Activated CD8-positive, alpha-beta memory T cell treated with anti-CD3 and anti-CD28 coated beads, Interleukin-2, amount 10 ng/mL, durations not matched to agents 7 days and 5 days (primary cell): ENCODE results near the gene PLS1. TPM values are rescaled to one million over a fixed set of nuclear protein-coding genes. Genes with fewer than 3 reads are reported as not detected.
"Not testable (repeated sequence)": the region's sequence is repeated elsewhere in the genome, so short reads cannot be mapped to it uniquely, and the experiment has no call there.

Experiments used
- ATAC-seq: fragments of 150-1000 bp; cut with Tn5 transposase; one replicate; pipeline ENCODE4 v1.10.0; 2021; ENCODE audit warnings: moderate library complexity
- CTCF ChIA-PET: fragments of 350-600 bp; sonication (Branson Sonifier 250); formaldehyde crosslinking; loops from one replicate; lab custom pipeline; 2021; ENCODE audit warnings: antibody characterized with exemption; lab: Charles Lee
- DNase-seq: peaks from one replicate; pipeline ENCODE4 v3.0.0-alpha.2; 2020
- H3K27ac Mint-ChIP-seq: one replicate; pipeline ENCODE4 v1.8.0; 2021; ENCODE audit warnings: mild to moderate bottlenecking, mixed read lengths
- H3K27me3 Mint-ChIP-seq: one replicate; pipeline ENCODE4 v1.8.0; 2021; ENCODE audit warnings: mixed read lengths
- H3K36me3 Mint-ChIP-seq: one replicate; pipeline ENCODE4 v1.8.0; 2021; ENCODE audit warnings: mild to moderate bottlenecking, mixed read lengths
- H3K4me1 Mint-ChIP-seq: one replicate; pipeline ENCODE4 v1.8.0; 2021; ENCODE audit warnings: mixed read lengths
- H3K4me3 Mint-ChIP-seq: one replicate; pipeline ENCODE4 v1.8.0; 2021; ENCODE audit warnings: mild to moderate bottlenecking, moderate library complexity, mixed read lengths
- H3K9me3 Mint-ChIP-seq: one replicate; pipeline ENCODE4 v1.8.0; 2022; ENCODE audit warnings: low read depth, mixed read lengths
- total RNA-seq, 2 experiments: library from RNA; stranded (reverse); gene quantifications; one replicate each; pipeline ENCODE4 v1.2.3, GENCODE V29; 2021

PLS1 gene
- total RNA-seq, 2 experiments from 2014 or later, result 4.2 to 4.5 TPM

- H3K9me3 Mint-ChIP-seq, result no peaks in the 10 kb centered on the region
- no peaks in the 10 kb centered on the region for H3K27me3 Mint-ChIP-seq
- no peaks in the 10 kb centered on the region for H3K36me3 Mint-ChIP-seq
- peaks cover 2% of the 10 kb centered on the region for H3K4me1 Mint-ChIP-seq
- DNase-seq (no peak), ATAC-seq (no peak)
- H3K27ac Mint-ChIP-seq, result no peak overlapping the region
- H3K4me3 Mint-ChIP-seq, result no peak overlapping the region
- CTCF ChIA-PET, result interaction anchor here (1.1 kb wide), 1 partner anchor 392 kb away, joined by 3 read pairs; no protein-coding TSS in a partner anchor
Observed at GRCh38 chr3:142602619-142603385, 6.6 kb downstream of the PLS1 start.

GRCh38 chr3:142603386-142603705 is 7.2 kb downstream of the PLS1 start:
- DNase-seq, H3K36me3 Mint-ChIP-seq, ATAC-seq, CTCF ChIA-PET, H3K27me3 Mint-ChIP-seq, H3K9me3 Mint-ChIP-seq, H3K4me3 Mint-ChIP-seq, H3K4me1 Mint-ChIP-seq, H3K27ac Mint-ChIP-seq: not testable (repeated sequence)

DNA sequence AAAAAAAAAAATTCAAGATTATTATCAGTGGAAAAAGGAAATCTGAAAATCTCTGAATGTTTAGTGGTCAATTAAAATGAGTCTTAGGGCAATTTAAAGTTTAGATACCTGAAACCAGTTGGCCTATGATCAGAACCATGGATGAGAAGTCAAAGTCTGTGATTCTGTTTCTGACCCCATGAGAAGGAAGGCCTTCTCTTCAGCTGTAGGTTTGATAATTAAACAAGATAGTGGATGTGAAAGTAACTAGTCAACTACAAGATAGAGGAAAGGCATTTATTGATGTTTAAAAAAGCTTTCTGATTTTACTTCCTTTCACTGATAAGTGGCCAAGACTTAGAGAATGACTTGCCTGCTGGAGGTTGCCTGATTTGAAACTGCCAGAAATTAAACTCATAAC is 8.7 kb downstream of the PLS1 start:
- H3K4me1 Mint-ChIP-seq, result no peaks in the 10 kb centered on the region
- no peaks in the 10 kb centered on the region for H3K27me3 Mint-ChIP-seq
- H3K36me3 Mint-ChIP-seq, result no peaks in the 10 kb centered on the region
- H3K4me3 Mint-ChIP-seq, result no peak overlapping the region
- ATAC-seq (no peak), DNase-seq (no peak)
- no peak overlapping the region for H3K27ac Mint-ChIP-seq
- CTCF ChIA-PET, result interaction anchor here (1.0 kb wide), 1 partner anchor 85 kb away, joined by 3 read pairs; no protein-coding TSS in a partner anchor
- no peaks in the 10 kb centered on the region for H3K9me3 Mint-ChIP-seq

DNA sequence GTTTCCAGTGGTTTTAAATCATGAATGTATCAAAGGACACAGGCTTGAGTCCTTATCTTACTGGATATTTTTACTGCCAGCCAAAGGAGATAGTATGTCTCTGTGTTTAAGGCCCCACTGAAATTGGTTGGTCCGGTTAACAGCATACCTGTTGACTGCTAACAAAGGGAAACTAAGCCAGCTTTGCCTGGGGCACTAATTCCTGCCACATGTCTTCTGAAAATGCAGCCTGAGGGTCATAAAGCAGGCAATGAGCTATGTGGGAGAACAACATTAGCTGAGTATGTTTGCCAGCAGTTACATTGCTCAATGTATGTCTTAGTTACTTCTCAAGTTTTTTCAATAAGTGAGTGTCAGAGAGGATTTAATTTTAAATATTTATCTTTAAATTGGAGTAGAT is 12.4 kb downstream of the PLS1 start:
- CTCF ChIA-PET, result interaction anchor here (1.5 kb wide), 1 partner anchor 12 kb away, joined by 6 read pairs; the partner anchor contains the start of gene PLS1
- Mint-ChIP-seq H3K4me1 (no peaks in the 10 kb centered on the region), H3K27ac (no peak overlapping the region), H3K36me3 (no peaks in the 10 kb centered on the region), H3K4me3 (no peak overlapping the region), H3K27me3 (no peaks in the 10 kb centered on the region), H3K9me3 (no peaks in the 10 kb centered on the region)
- DNase-seq (no peak), ATAC-seq (no peak)

DNA sequence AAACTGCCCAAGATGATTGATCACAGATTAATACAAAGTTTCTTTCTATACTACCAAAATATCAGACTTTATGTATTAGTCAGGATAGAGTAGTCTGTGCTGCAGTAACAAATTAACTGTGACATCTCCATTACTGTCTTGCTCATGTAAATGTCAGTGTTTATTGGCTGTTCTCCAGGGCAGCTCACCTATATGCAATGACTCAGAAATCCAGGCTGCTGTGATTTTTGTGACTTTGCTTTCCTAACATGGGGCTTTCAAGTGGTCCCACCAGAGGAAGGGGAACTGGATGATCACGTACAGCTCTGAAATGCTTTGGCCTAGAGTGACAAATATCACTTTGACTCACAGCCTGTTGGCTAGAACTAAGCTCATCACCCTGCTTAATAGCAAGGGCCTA is 12.9 kb downstream of the PLS1 start:
- no peaks in the 10 kb centered on the region for H3K4me1 Mint-ChIP-seq
- ATAC-seq (no peak), DNase-seq (no peak)
- H3K36me3 Mint-ChIP-seq, result no peaks in the 10 kb centered on the region
- H3K27me3 Mint-ChIP-seq, result no peaks in the 10 kb centered on the region
- no peak overlapping the region for H3K4me3 Mint-ChIP-seq
- no peak overlapping the region for H3K27ac Mint-ChIP-seq
- no peaks in the 10 kb centered on the region for H3K9me3 Mint-ChIP-seq
- CTCF ChIA-PET, result interaction anchor here (1.5 kb wide), 1 partner anchor 12 kb away, joined by 6 read pairs; the partner anchor contains the start of gene PLS1

GRCh38 chr3:142611206-142611605 is 15.0 kb downstream of the PLS1 start:
- no peak overlapping the region for H3K4me3 Mint-ChIP-seq
- H3K9me3 Mint-ChIP-seq, result no peaks in the 10 kb centered on the region
- no peak for DNase-seq
- H3K36me3 Mint-ChIP-seq, result no peaks in the 10 kb centered on the region
- no peak overlapping the region for H3K27ac Mint-ChIP-seq
- no peaks in the 10 kb centered on the region for H3K27me3 Mint-ChIP-seq
- CTCF ChIA-PET, result no interaction called here
- H3K4me1 Mint-ChIP-seq, result no peaks in the 10 kb centered on the region
- no peak for ATAC-seq

DNA sequence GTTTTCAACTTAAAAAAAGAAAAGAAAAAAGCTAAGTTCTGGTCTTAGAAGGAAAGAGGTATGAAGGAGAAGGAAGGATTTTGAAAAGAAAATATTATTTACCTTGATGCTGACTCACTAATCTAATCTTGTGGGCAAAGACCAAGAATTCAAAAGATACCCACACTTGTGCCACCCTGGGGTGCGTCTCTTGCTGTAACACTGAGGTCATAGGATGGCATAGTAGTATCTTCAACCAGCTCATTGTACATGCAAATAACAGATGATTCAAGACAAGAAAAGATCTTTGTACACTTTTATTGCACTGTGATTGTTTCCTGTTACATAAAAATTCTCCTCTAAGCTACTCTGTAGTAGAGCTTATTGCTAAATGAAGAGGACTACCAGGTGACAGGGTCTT is 17.3 kb downstream of the PLS1 start:
- CTCF ChIA-PET, result no interaction called here
- ATAC-seq, result no peak
- no peaks in the 10 kb centered on the region for H3K9me3 Mint-ChIP-seq

GRCh38 chr3:142614059-142614626 is 17.9 kb downstream of the PLS1 start:
- CTCF ChIA-PET, result no interaction called here
- Mint-ChIP-seq H3K36me3 (no peaks in the 10 kb centered on the region), H3K27ac (no peak overlapping the region), H3K9me3 (no peaks in the 10 kb centered on the region), H3K27me3 (peaks cover 2% of the 10 kb centered on the region), H3K4me3 (no peak overlapping the region), H3K4me1 (no peaks in the 10 kb centered on the region)
- no peak for DNase-seq
- ATAC-seq, result no peak

More for the DNA sequence above, 17.3 kb downstream of the PLS1 start:
- no peak overlapping the region for H3K27ac Mint-ChIP-seq
- H3K4me3 Mint-ChIP-seq, result no peak overlapping the region
- no peaks in the 10 kb centered on the region for H3K4me1 Mint-ChIP-seq
- no peaks in the 10 kb centered on the region for H3K36me3 Mint-ChIP-seq
- peaks cover under 1% of the 10 kb centered on the region for H3K27me3 Mint-ChIP-seq
- DNase-seq, result no peak

DNA sequence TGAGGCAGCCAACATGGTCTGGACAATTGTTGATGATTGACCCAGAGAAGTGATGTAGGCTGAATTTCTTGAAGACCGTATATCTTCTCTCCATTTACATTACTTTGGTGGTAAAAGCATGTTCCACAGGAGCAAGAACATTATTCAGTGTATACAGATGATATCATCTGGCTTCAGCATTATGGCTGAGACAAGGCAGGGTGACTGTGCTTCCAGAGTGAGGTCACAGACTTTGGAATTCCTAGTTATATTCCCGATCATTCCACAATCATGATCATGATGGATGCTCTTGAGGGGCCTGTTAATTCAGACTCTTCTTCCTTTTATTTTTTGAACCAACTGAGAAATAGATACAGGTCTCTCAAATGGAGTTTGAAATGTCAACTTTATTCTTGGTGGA is 19.0 kb downstream of the PLS1 start:
- CTCF ChIA-PET, result no interaction called here
- no peak overlapping the region for H3K27ac Mint-ChIP-seq

DNA sequence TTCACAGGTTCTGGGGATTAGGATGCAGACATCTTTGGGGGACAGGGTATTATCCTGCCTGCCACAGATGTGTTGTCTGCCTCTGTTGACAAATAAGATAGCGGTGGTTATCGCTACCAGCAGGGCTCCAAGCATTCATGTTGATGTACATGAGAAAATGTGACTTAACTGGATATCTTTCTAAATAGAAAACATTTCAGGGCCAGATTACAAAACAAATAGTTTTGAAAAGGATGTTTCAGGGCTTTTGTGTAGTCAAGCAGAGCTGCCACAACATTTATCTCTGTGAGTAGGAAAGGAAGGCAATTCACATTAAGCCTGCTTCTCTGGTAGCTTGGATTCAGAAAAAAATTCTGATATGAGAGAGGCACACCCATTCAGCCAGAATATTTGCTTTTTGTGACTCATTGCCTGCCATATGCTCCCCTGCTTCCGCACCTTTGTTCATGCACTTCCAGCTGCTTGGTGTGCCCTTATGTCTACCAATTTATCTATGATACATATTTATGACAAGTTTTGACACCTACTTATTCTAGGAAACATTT is 22.8 kb downstream of the PLS1 start:
- Mint-ChIP-seq H3K36me3 (no peaks in the 10 kb centered on the region), H3K4me3 (no peak overlapping the region), H3K9me3 (no peaks in the 10 kb centered on the region), H3K4me1 (no peaks in the 10 kb centered on the region), H3K27ac (no peak overlapping the region), H3K27me3 (peaks cover 2% of the 10 kb centered on the region)
- ATAC-seq (no peak), DNase-seq (no peak)
- CTCF ChIA-PET, result interaction anchor here (1.0 kb wide), 1 partner anchor 32 kb away, joined by 3 read pairs; no protein-coding TSS in a partner anchor

More for the DNA sequence above, 19.0 kb downstream of the PLS1 start:
- ATAC-seq (no peak), DNase-seq (no peak)
- no peaks in the 10 kb centered on the region for H3K9me3 Mint-ChIP-seq
- H3K27me3 Mint-ChIP-seq, result peaks cover 2% of the 10 kb centered on the region
- no peak overlapping the region for H3K4me3 Mint-ChIP-seq
- no peaks in the 10 kb centered on the region for H3K36me3 Mint-ChIP-seq
- H3K4me1 Mint-ChIP-seq, result no peaks in the 10 kb centered on the region

- CTCF ChIA-PET, result no interaction called here
- H3K36me3 Mint-ChIP-seq, result no peaks in the 10 kb centered on the region
- no peak overlapping the region for H3K27ac Mint-ChIP-seq
- no peaks in the 10 kb centered on the region for H3K9me3 Mint-ChIP-seq
- H3K4me1 Mint-ChIP-seq, result no peaks in the 10 kb centered on the region
- H3K27me3 Mint-ChIP-seq, result peaks cover 7% of the 10 kb centered on the region
- DNase-seq (no peak), ATAC-seq (no peak)
- no peak overlapping the region for H3K4me3 Mint-ChIP-seq
Observed at GRCh38 chr3:142622405-142622804, 26.2 kb downstream of the PLS1 start.

- no peak overlapping the region for H3K27ac Mint-ChIP-seq
- DNase-seq (no peak), ATAC-seq (no peak)
- H3K27me3 Mint-ChIP-seq, result peaks cover 7% of the 10 kb centered on the region
- CTCF ChIA-PET, result no interaction called here
- H3K4me3 Mint-ChIP-seq, result no peak overlapping the region
- H3K36me3 Mint-ChIP-seq, result no peaks in the 10 kb centered on the region
- no peaks in the 10 kb centered on the region for H3K9me3 Mint-ChIP-seq
- no peaks in the 10 kb centered on the region for H3K4me1 Mint-ChIP-seq
Observed at GRCh38 chr3:142623194-142623593, 27.0 kb downstream of the PLS1 start.

GRCh38 chr3:142624341-142625152 is 28.4 kb downstream of the PLS1 start:
- DNase-seq, result no peak
- Mint-ChIP-seq H3K36me3 (no peaks in the 10 kb centered on the region), H3K4me1 (no peaks in the 10 kb centered on the region), H3K4me3 (no peak overlapping the region), H3K9me3 (no peaks in the 10 kb centered on the region), H3K27me3 (peaks cover 5% of the 10 kb centered on the region), H3K27ac (no peak overlapping the region)
- CTCF ChIA-PET, result no interaction called here
- no peak for ATAC-seq
